Measurements from ENCODE around the gene VASH2. TPM values are rescaled to one million over a fixed set of nuclear protein-coding genes. Genes with fewer than 3 reads are reported as not detected.

Gene VASH2
- total and polyA plus RNA-seq, 2 of the 4 experiments (the other 2 are of a cell fraction) = 0.90 to 1.2 TPM

DNA sequence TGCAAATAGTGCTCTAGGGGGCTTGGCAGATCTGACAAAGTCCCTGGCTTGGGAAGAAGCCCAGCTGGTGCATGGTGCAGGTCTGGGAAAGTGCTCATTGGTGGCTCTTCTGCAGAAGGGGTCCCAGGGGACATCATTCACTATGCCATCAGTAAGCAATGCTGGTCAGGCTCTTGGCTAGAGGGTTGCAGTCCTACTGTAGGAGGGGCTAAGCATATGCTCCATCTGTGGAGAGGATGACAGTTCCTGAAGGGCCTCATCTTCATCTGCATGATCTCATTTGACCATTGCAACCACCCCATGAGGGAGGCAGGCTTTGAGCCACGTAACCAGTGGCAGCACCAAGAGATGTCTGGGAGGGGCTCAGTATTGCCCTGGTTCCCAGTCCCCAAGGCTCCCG, 31.5 kb upstream of the VASH2 start:
- H2AK9ac ChIP-seq (replicated peaks; ENCODE audit: low read depth, low read length, poor library complexity) = no peak overlapping the region

More for the DNA sequence above, 31.5 kb upstream of the VASH2 start:
- Histone ChIP-seq H2BK20ac (ENCODE audit: low read depth, low read length) (no peak overlapping the region), H3K18ac (ENCODE audit: low read depth, low read length) (no peak overlapping the region), H2BK120ac (ENCODE audit: low read depth, low read length) (no peak overlapping the region), H3K27ac (ENCODE audit: insufficient read depth, low read length) (no peak overlapping the region), H3K4me1 (ENCODE audit: control insufficient read depth, insufficient read depth, low read length) (peaks cover 9% of the 10 kb centered on the region; the same call in 1 of the 2 replicates), H3K9ac (ENCODE audit: low read depth, low read length) (no peak overlapping the region), H3K27me3 (ENCODE audit: control insufficient read depth, insufficient read depth, low read length) (peaks cover 28% of the 10 kb centered on the region), H2BK5ac (ENCODE audit: low read depth, low read length, poor library complexity, severe bottlenecking) (no peak overlapping the region), H3K56ac (ENCODE audit: extremely low read depth, insufficient read depth, low read length) (no peak overlapping the region), H2AFZ (replicated peaks; ENCODE audit: low read length, poor library complexity) (no peak overlapping the region), H4K8ac (ENCODE audit: low read depth in 2 of 2, low read length in 2 of 2) (no peak overlapping the region), H3K36me3 (ENCODE audit: control insufficient read depth, insufficient read depth, low read length) (no peaks in the 10 kb centered on the region), H3K4me2 (ENCODE audit: low read depth, low read length) (no peak overlapping the region), H3K4me3 (ENCODE audit: insufficient read depth, low read depth, low read length) (no peak overlapping the region), H3K4ac (ENCODE audit: low read depth, low read length) (no peak overlapping the region), H3K23ac (ENCODE audit: low read depth, low read length) (no peak overlapping the region), H3K79me1 (ENCODE audit: low read depth in 1 of 2, low read length in 2 of 2) (no peaks in the 10 kb centered on the region), H4K91ac (ENCODE audit: insufficient read depth, low read depth, low read length) (no peak overlapping the region), H3K14ac (replicated peaks; ENCODE audit: low read depth, low read length) (no peak overlapping the region), H3K9me3 (ENCODE audit: control insufficient read depth, insufficient read depth, low read length) (no peaks in the 10 kb centered on the region), H4K5ac (ENCODE audit: low read depth, low read length) (no peak overlapping the region), H4K20me1 (ENCODE audit: insufficient read depth, low read length) (no peaks in the 10 kb centered on the region), H3K9me1 (ENCODE audit: insufficient read depth, low read length) (peaks cover 6% of the 10 kb centered on the region; the same call in 1 of the 2 replicates), H2BK15ac (ENCODE audit: low read depth, low read length) (no peak overlapping the region), H2AK5ac (ENCODE audit: low read depth, low read length) (no peak overlapping the region)
- CTCF ChIA-PET = no interaction called here
- dilution Hi-C loops (cut with HindIII; ENCODE audit: low sequenced_read_pairs, unreplicated experiment) = no loop called here
- 80% methylated on average over 1 of the region's 2 CpGs; no CpG with 5 or more reads in 1 of the 2 experiments for WGBS, 2 experiments (ENCODE audit: extremely low coverage in 2 of 2, insufficient read length in 1 of 2)
- TF ChIP-seq MAZ (IDR thresholded peaks at IDR 0.05; ENCODE audit: borderline replicate concordance, low read depth, low read length) (no peak), CHD1 (IDR thresholded peaks at IDR 0.05; ENCODE audit: low read depth, low read length) (no peak), POLR2A (IDR thresholded peaks at IDR 0.05; ENCODE audit: low read depth, low read length) (no peak), RAD21 (IDR thresholded peaks at IDR 0.05; ENCODE audit: low read length) (no peak), RFX5 (IDR thresholded peaks at IDR 0.05; ENCODE audit: low read depth, low read length) (no peak), NFE2L2 (IDR thresholded peaks at IDR 0.05; ENCODE audit: low read depth, low read length) (no peak), MXI1 (IDR thresholded peaks at IDR 0.05; ENCODE audit: borderline replicate concordance, low read depth, low read length) (no peak), MAFK (IDR thresholded peaks at IDR 0.05; ENCODE audit: low read depth, low read length) (no peak), FOS (IDR thresholded peaks at IDR 0.05; ENCODE audit: low read depth, low read length) (no peak), BHLHE40 (IDR thresholded peaks at IDR 0.05; ENCODE audit: low read depth, low read length) (no peak), RCOR1 (IDR thresholded peaks at IDR 0.05; ENCODE audit: insufficient replicate concordance, low read length) (no peak), SMC3 (IDR thresholded peaks at IDR 0.05; ENCODE audit: low read depth, low read length) (no peak), CEBPB (IDR thresholded peaks at IDR 0.05; ENCODE audit: low read depth, low read length) (no peak)
- TF ChIP-seq, protein P1, sequence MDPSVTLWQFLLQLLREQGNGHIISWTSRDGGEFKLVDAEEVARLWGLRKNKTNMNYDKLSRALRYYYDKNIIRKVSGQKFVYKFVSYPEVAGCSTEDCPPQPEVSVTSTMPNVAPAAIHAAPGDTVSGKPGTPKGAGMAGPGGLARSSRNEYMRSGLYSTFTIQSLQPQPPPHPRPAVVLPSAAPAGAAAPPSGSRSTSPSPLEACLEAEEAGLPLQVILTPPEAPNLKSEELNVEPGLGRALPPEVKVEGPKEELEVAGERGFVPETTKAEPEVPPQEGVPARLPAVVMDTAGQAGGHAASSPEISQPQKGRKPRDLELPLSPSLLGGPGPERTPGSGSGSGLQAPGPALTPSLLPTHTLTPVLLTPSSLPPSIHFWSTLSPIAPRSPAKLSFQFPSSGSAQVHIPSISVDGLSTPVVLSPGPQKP (IDR thresholded peaks at IDR 0.05; ENCODE audit: borderline replicate concordance, low read depth, low read length) = no peak
- TF ChIP-seq, protein P2, sequence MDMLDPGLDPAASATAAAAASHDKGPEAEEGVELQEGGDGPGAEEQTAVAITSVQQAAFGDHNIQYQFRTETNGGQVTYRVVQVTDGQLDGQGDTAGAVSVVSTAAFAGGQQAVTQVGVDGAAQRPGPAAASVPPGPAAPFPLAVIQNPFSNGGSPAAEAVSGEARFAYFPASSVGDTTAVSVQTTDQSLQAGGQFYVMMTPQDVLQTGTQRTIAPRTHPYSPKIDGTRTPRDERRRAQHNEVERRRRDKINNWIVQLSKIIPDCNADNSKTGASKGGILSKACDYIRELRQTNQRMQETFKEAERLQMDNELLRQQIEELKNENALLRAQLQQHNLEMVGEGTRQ (IDR thresholded peaks at IDR 0.05; ENCODE audit: low read depth, low read length) = no peak
- TF ChIP-seq, protein P3, sequence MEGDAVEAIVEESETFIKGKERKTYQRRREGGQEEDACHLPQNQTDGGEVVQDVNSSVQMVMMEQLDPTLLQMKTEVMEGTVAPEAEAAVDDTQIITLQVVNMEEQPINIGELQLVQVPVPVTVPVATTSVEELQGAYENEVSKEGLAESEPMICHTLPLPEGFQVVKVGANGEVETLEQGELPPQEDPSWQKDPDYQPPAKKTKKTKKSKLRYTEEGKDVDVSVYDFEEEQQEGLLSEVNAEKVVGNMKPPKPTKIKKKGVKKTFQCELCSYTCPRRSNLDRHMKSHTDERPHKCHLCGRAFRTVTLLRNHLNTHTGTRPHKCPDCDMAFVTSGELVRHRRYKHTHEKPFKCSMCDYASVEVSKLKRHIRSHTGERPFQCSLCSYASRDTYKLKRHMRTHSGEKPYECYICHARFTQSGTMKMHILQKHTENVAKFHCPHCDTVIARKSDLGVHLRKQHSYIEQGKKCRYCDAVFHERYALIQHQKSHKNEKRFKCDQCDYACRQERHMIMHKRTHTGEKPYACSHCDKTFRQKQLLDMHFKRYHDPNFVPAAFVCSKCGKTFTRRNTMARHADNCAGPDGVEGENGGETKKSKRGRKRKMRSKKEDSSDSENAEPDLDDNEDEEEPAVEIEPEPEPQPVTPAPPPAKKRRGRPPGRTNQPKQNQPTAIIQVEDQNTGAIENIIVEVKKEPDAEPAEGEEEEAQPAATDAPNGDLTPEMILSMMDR (conservative IDR thresholded peaks at IDR 0.05; ENCODE audit: low read depth, low read length) = no peak
- POLR2A ChIA-PET (ENCODE audit: unreplicated experiment) = no interaction called here
- no peak for DNase-seq
- ATAC-seq (ENCODE audit: low read depth) = no peak
- in situ Hi-C loops (cut with MboI; ENCODE audit: low sequenced_read_pairs) = no loop called here
- BruUV-seq (replicated peaks) = no TSS peak
- intact Hi-C loops (cut with micrococcal nuclease) = no loop called here
